OCI-LY7 (cell line): ENCODE results near the gene TSPAN5. TPM values are rescaled to one million over a fixed set of nuclear protein-coding genes. Genes with fewer than 3 reads are reported as not detected.

ENCODE experiments used
- BruUV-seq: library from RNA; stranded (reverse); fragments of 400-500 nt; replicated peaks from 2 replicates; lab custom pipeline; 2021; lab: Mats Ljungman, UMichigan
- CTCF ChIA-PET: fragments of 300-600 bp; sonication (Branson Sonifier 250); formaldehyde crosslinking; loops from one replicate; lab custom pipeline; 2022; ENCODE audit warnings: antibody characterized with exemption; ENCODE audit not compliant: unreplicated experiment; lab: Charles Lee
- POLR2A ChIA-PET: fragments of 300-600 bp; sonication (Branson Sonifier 250); formaldehyde crosslinking; loops from one replicate; lab custom pipeline; 2022; ENCODE audit warnings: antibody characterized with exemption; lab: Charles Lee
- DNase-seq: peaks from one replicate; pipeline ENCODE4 v3.0.0-alpha.2; 2015; ENCODE audit warnings: low spot score
- H2AFZ ChIP-seq: fragments of 200-600 bp; sonication (generic), shearing (Covaris generic); 2 replicates; pipeline ENCODE4 v1.6.1; 2014; ENCODE audit warnings: mild to moderate bottlenecking, antibody characterized with exemption, low read length, moderate library complexity
- H3K27ac ChIP-seq: fragments of 200-600 bp; sonication (generic); 2 replicates; pipeline ENCODE4 v1.5.1; 2014; ENCODE audit warnings: mixed run types, low read depth, mild to moderate bottlenecking, moderate library complexity, low read length, inconsistent platforms; ENCODE audit not compliant: poor library complexity, severe bottlenecking
- H3K36me3 ChIP-seq: fragments of 200-600 bp; sonication (generic); 2 replicates; pipeline ENCODE4 v1.6.1; 2014; ENCODE audit warnings: mild to moderate bottlenecking, antibody characterized with exemption, low read length, moderate library complexity, mixed read lengths; ENCODE audit not compliant: insufficient read depth
- H3K4me1 ChIP-seq: fragments of 200-600 bp; sonication (generic); 2 replicates; pipeline ENCODE4 v1.5.1; 2014; ENCODE audit warnings: mild to moderate bottlenecking, low read length; ENCODE audit not compliant: insufficient read depth, poor library complexity, severe bottlenecking
- H3K4me2 ChIP-seq: fragments of 200-600 bp; sonication (generic); 2 replicates; pipeline ENCODE4 v1.6.1; 2014; ENCODE audit warnings: mild to moderate bottlenecking, low read length
- H3K4me3 ChIP-seq: fragments of 200-600 bp; sonication (generic); 2 replicates; pipeline ENCODE4 v1.5.1; 2014; ENCODE audit warnings: mild to moderate bottlenecking, low read depth, low read length; ENCODE audit not compliant: poor library complexity, severe bottlenecking
- H3K79me2 ChIP-seq: fragments of 200-600 bp; sonication (generic); 2 replicates; pipeline ENCODE4 v1.6.1; 2016; ENCODE audit warnings: low read depth, mild to moderate bottlenecking, low read length, moderate library complexity, mixed read lengths; ENCODE audit not compliant: insufficient read depth
- H3K9me2 ChIP-seq: fragments of 200-600 bp; sonication (generic); 2 replicates; pipeline ENCODE4 v1.6.1; 2016; ENCODE audit warnings: mild to moderate bottlenecking, low read length, mixed read lengths; ENCODE audit not compliant: insufficient read depth
- H3K9me3 ChIP-seq: fragments of 200-600 bp; sonication (generic); 2 replicates; pipeline ENCODE4 v1.6.1; 2014; ENCODE audit warnings: mild to moderate bottlenecking, mixed run types, low read length, mixed read lengths
- H4K20me1 ChIP-seq: fragments of 200-600 bp; sonication (generic); 2 replicates; pipeline ENCODE4 v1.6.1; 2014; ENCODE audit warnings: mild to moderate bottlenecking, antibody characterized with exemption, low read length, moderate library complexity, mixed read lengths; ENCODE audit not compliant: insufficient read depth
- CTCF ChIP-seq: fragments of 200-600 bp; sonication (generic); conservative IDR thresholded peaks from 2 replicates; pipeline ENCODE4 v1.5.1; 2014; ENCODE audit warnings: mild to moderate bottlenecking, antibody characterized with exemption, low read length, moderate library complexity, mixed read lengths
- EZH2phosphoT487 ChIP-seq: fragments of 200-600 bp; sonication (generic); IDR thresholded peaks from 2 replicates; pipeline ENCODE4 v1.6.1; 2018; ENCODE audit warnings: low read depth, borderline replicate concordance, mild to moderate bottlenecking, mixed run types, antibody characterized with exemption, low read length, moderate library complexity, mixed read lengths
- intact Hi-C: fragments of 100-400 bp; cut with micrococcal nuclease; formaldehyde crosslinking; loops from one replicate; pipeline ENCODE4 v1.10.0; 2022; ENCODE audit not compliant: unreplicated experiment
- total RNA-seq, 2 experiments: library from RNA; depleted of rRNA in 1 of 2; stranded (reverse); fragments of >200 nt in 1 of 2; shearing (Covaris generic) in 1 of 2; gene quantifications; 2 replicates each; pipeline ENCODE4 v1.2.3, GENCODE V29; 2014 to 2022

The TSPAN5 gene
- total RNA-seq, 2 experiments from 2014 or later, result not detected

DNA sequence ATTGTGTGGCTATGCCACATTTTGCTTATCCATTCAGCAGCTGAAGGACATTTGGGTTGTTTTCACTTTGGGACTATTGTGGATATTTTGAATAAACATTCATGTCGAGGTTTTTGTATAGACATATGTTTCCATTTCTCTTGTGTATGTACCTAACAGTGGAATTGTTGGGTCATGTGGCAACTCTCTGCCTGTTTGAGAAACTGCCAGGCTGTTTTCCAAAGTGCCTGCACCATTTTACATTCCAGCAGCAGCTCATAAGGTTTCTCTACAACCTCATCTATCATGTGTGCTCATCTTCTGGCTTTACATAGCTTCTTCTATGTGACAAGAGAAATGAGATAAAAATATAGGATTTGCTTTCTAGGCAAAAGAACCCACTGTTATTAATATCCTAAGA is 29.5 kb upstream of the TSPAN5 start:
- no peak overlapping the region for H2AFZ ChIP-seq
- H3K9me3 ChIP-seq, result no peaks in the 10 kb centered on the region
- no peaks in the 10 kb centered on the region for H3K36me3 ChIP-seq
- H3K4me2 ChIP-seq, result no peak overlapping the region
- DNase-seq, result no peak
- TF ChIP-seq EZH2phosphoT487 (no peak), CTCF (no peak)
- no peaks in the 10 kb centered on the region for H3K9me2 ChIP-seq
- H4K20me1 ChIP-seq, result no peaks in the 10 kb centered on the region
- no peak overlapping the region for H3K4me3 ChIP-seq
- no peaks in the 10 kb centered on the region for H3K79me2 ChIP-seq
- H3K4me1 ChIP-seq, result no peaks in the 10 kb centered on the region
- no TSS peak for BruUV-seq
- CTCF ChIA-PET, result no interaction called here
- H3K27ac ChIP-seq, result no peak overlapping the region
- POLR2A ChIA-PET, result no interaction called here
- intact Hi-C loops, result no loop called here

- DNase-seq, result no peak
- TF ChIP-seq EZH2phosphoT487, result no peak
- intact Hi-C loops, result no loop called here
- no peaks in the 10 kb centered on the region for H4K20me1 ChIP-seq
- POLR2A ChIA-PET, result no interaction called here
- H3K36me3 ChIP-seq, result no peaks in the 10 kb centered on the region
- H2AFZ ChIP-seq, result no peak overlapping the region
- H3K27ac ChIP-seq, result no peak overlapping the region
- H3K4me1 ChIP-seq, result no peaks in the 10 kb centered on the region
- no peaks in the 10 kb centered on the region for H3K9me3 ChIP-seq
- H3K4me2 ChIP-seq, result no peak overlapping the region
- no peaks in the 10 kb centered on the region for H3K9me2 ChIP-seq
- CTCF ChIA-PET, result no interaction called here
- no peaks in the 10 kb centered on the region for H3K79me2 ChIP-seq
- BruUV-seq, result no TSS peak
- H3K4me3 ChIP-seq, result no peak overlapping the region
These were observed 28.4 kb upstream of the TSPAN5 start for GRCh38 chr4:98686847-98687246.

GRCh38 chr4:98686043-98686707 is 27.8 kb upstream of the TSPAN5 start:
- no peaks in the 10 kb centered on the region for H3K9me2 ChIP-seq
- ChIA-PET POLR2A (no interaction called here), CTCF (no interaction called here)
- no peak overlapping the region for H3K4me2 ChIP-seq
- no peaks in the 10 kb centered on the region for H3K36me3 ChIP-seq
- no peaks in the 10 kb centered on the region for H3K9me3 ChIP-seq
- H2AFZ ChIP-seq, result no peak overlapping the region
- no TSS peak for BruUV-seq
- no peak overlapping the region for H3K27ac ChIP-seq
- H3K79me2 ChIP-seq, result no peaks in the 10 kb centered on the region
- no peak overlapping the region for H3K4me3 ChIP-seq
- no peaks in the 10 kb centered on the region for H3K4me1 ChIP-seq
- TF ChIP-seq CTCF, result no peak
- TF ChIP-seq EZH2phosphoT487, result no peak
- no peaks in the 10 kb centered on the region for H4K20me1 ChIP-seq
- no peak for DNase-seq
- intact Hi-C loops, result no loop called here
